ENCODE measurements around the gene MCU.

GRCh38 chr10:72738486-72738885 is 46.5 kb downstream of the MCU start:
- TF ChIP-seq CTCF (conservative IDR thresholded peaks at IDR 0.05; ENCODE audit: low read depth, low read length) (no peak), SMC3 (IDR thresholded peaks at IDR 0.05; ENCODE audit: low read depth, low read length) (no peak), NFE2L2 (IDR thresholded peaks at IDR 0.05; ENCODE audit: low read depth, low read length) (no peak), POLR2A (IDR thresholded peaks at IDR 0.05; ENCODE audit: low read depth, low read length) (no peak), CEBPB (IDR thresholded peaks at IDR 0.05; ENCODE audit: low read depth, low read length) (no peak)

Data from IMR-90 (cell line).